ENCODE results near the gene SLC8A2. TPM values are rescaled to one million over a fixed set of nuclear protein-coding genes. Genes with fewer than 3 reads are reported as not detected.

SLC8A2 gene
- total RNA-seq (1 to 10 TPM in 1 of 7 donors, under 1 TPM in 3, not detected in 3; 0.07 to 1.3 (median 0.39) TPM), polyA plus RNA-seq (under 1 TPM; 0.08 to 0.60 TPM)
- long read RNA-seq, donor 1, result 0 reads
- long read RNA-seq, donor 2, result 0 reads
- long read RNA-seq, donor 3, partial matches to known transcripts, result 0 of 1 reads
- long read RNA-seq, donor 3, other reads (novel, unspliced or antisense), result 1 of 1 reads

DNA sequence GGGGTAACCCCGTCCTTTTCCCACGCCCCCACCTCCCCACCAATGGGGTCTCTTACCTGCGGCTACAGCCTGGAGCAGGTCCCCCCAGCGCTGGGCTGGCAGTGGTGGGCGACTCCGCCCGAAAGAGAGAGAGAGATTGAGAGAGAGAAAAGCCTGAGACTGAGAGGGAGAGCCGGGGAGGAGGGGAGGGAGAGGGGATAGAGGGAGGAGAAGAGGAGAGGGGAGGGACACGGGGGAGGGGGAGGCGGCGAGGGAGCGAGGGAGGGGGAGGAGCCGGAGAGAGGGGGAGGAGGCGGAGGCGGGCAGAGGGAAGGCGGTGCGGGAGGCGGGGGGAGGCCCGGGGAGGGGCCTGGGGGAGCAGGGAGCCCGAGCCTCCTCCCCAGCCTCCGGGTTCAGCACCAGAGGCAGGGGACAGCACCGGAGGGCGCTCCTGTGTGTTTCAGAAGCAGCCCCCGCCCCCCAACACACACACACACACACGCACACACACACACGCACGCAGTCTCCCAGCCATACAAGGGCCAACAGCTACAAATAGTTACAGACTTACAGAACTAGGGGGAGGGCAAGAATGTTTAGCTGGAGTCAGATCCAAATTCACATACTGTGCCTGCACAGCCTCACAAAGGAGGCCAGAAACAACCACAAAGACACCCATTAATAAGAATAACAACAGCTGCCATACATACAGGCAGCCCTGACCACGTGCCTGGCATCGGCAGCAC lies at the start of gene SLC8A2:
Gene SLC8A2 (minus strand): TSS at position 161 of the 725 bp plus-strand sequence. CDS start 5,490 bp downstream, outside the sequence.
- H3K27ac ChIP-seq, result no peak within 1 kb of the TSS
- TF ChIP-seq EP300 (IDR thresholded peaks at IDR 0.05), result no peak
- no peak for TF ChIP-seq CTCF (IDR thresholded peaks at IDR 0.05)
- TF ChIP-seq POLR2A (IDR thresholded peaks at IDR 0.05), result no peak
- H3K4me1 ChIP-seq (ENCODE audit: insufficient read depth), result no peaks in the 10 kb centered on the region
- WGBS, 3 donors, result 2 to 5% (median 2%) methylated on average over 18 to 27 of the region's 29 CpGs
- peak within 1 kb of the TSS; percentile 35 for H3K4me3 ChIP-seq
- no peaks in the 10 kb centered on the region for H3K36me3 ChIP-seq
- intact Hi-C loops (cut with DNase I), result no loop called here
- DNase-seq, result peak; percentile 36 to 70 (median 62)
- no peaks in the 10 kb centered on the region for H3K9me3 ChIP-seq
- peaks cover 2% of the 10 kb centered on the region for H3K27me3 ChIP-seq

DNA sequence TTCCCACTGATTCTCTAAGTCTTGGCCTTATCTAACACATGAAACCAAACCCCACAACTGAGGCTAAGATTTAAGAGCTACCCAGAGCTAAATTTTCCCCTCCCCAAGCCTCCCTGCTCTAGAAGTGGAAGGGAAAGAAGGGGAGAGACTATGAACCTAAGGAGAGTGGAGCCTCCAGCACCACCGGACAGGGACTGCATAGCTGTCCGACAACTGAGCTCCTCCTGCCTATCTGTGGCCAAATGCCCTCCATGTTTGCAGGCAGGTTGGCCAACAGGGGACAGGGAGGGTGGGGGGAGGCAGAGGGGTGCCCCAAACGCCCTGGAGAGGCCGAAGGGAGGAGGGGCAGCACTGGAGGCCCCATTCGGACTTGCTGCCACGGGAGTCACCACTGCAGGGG lies 49.1 kb upstream of the SLC8A2 start:
- peaks cover 4% of the 10 kb centered on the region for H3K4me1 ChIP-seq (ENCODE audit: insufficient read depth)
- TF ChIP-seq EP300 (IDR thresholded peaks at IDR 0.05), result no peak
- TF ChIP-seq CTCF (IDR thresholded peaks at IDR 0.05), result no peak
- TF ChIP-seq POLR2A (IDR thresholded peaks at IDR 0.05), result no peak
- no peak overlapping the region for H3K27ac ChIP-seq
- H3K4me3 ChIP-seq, result no peak overlapping the region
- WGBS, 3 donors, result 60 to 75% (median 66%) methylated on average over 4 to 6 of the region's 6 CpGs
- no peak for DNase-seq
- intact Hi-C loops (cut with DNase I), result loop anchor here in 1 of 4 donors (10.0 kb wide), 2 partner anchors 174 to 264 kb away; no protein-coding TSS in a partner anchor
- H3K9me3 ChIP-seq, result no peaks in the 10 kb centered on the region
- no peaks in the 10 kb centered on the region for H3K27me3 ChIP-seq
- no peaks in the 10 kb centered on the region for H3K36me3 ChIP-seq

GRCh38 chr19:47520343-47520806 lies 48.7 kb upstream of the SLC8A2 start:
- WGBS, 3 donors, result 76 to 82% (median 76%) methylated on average over 10 of the region's 10 CpGs
- Histone ChIP-seq H3K4me1 (ENCODE audit: insufficient read depth) (peaks cover 5% of the 10 kb centered on the region), H3K27ac (no peak overlapping the region), H3K9me3 (no peaks in the 10 kb centered on the region), H3K36me3 (no peaks in the 10 kb centered on the region), H3K4me3 (no peak overlapping the region), H3K27me3 (no peaks in the 10 kb centered on the region)
- intact Hi-C loops (cut with DNase I), result loop anchor here in 1 of 4 donors (10.0 kb wide), 2 partner anchors 174 to 264 kb away; no protein-coding TSS in a partner anchor
- DNase-seq, result no peak
- TF ChIP-seq CTCF (IDR thresholded peaks at IDR 0.05) (no peak), EP300 (IDR thresholded peaks at IDR 0.05) (no peak), POLR2A (IDR thresholded peaks at IDR 0.05) (no peak)

GRCh38 chr19:47518854-47519253 lies 47.2 kb upstream of the SLC8A2 start:
- 73 to 83% (median 73%) methylated on average over 9 of the region's 9 CpGs for WGBS, 3 donors
- intact Hi-C loops (cut with DNase I), result loop anchor here in 3 of 4 donors (5.0 to 10.0 kb wide), 6 partner anchors 82 to 256 kb away; partner anchors contain the start of genes BICRA (in 2 of the 3) and SELENOW (in 1 of the 3)
- Histone ChIP-seq H3K27me3 (no peaks in the 10 kb centered on the region), H3K4me3 (no peak overlapping the region), H3K27ac (no peak overlapping the region), H3K9me3 (no peaks in the 10 kb centered on the region), H3K4me1 (ENCODE audit: insufficient read depth) (peaks cover 5% of the 10 kb centered on the region), H3K36me3 (no peaks in the 10 kb centered on the region)
- DNase-seq, result no peak
- TF ChIP-seq EP300 (IDR thresholded peaks at IDR 0.05) (no peak), POLR2A (IDR thresholded peaks at IDR 0.05) (no peak), CTCF (IDR thresholded peaks at IDR 0.05) (no peak)

Data from ovary (tissue), 10 donors.